ENCODE measurements around the gene TM4SF1. TPM values are rescaled to one million over a fixed set of nuclear protein-coding genes. Genes with fewer than 3 reads are reported as not detected.
A peak's percentile ranks its signal among the peaks of the same experiment; 100 is the strongest.

The TM4SF1 gene
- total and polyA plus RNA-seq, 2 experiments from 2014 or later, result 0.10 to 0.74 TPM

GRCh38 chr3:149333176-149333859 lies 44.1 kb downstream of the TM4SF1 start, which contains the start of gene TM4SF18:
Gene TM4SF18 (minus strand): TSS chr3:149333636. CDS start chr3:149333382, 254 bp downstream.
- no peaks in the 10 kb centered on the region for H3K9me3 Mint-ChIP-seq
- Histone ChIP-seq H3K27me3 (ENCODE audit: insufficient read depth) (no peaks in the 10 kb centered on the region), H3K4me3 (no peak within 1 kb of the TSS), H2AFZ (peak within 1 kb of the TSS; percentile 58), H3K36me3 (ENCODE audit: insufficient read depth) (no peaks in the 10 kb centered on the region), H3K79me2 (replicated peaks; ENCODE audit: insufficient read depth) (no peaks in the 10 kb centered on the region), H3F3A (replicated peaks; ENCODE audit: low read depth) (no peaks in the 10 kb centered on the region), H3K9me2 (ENCODE audit: insufficient read depth) (no peaks in the 10 kb centered on the region), H3K27ac (ENCODE audit: low read depth) (peak within 1 kb of the TSS; percentile 48), H3K4me1 (ENCODE audit: insufficient read depth) (peaks cover 18% of the 10 kb centered on the region), H4K20me1 (replicated peaks; ENCODE audit: insufficient read depth) (no peaks in the 10 kb centered on the region), H3K4me2 (peak within 1 kb of the TSS; percentile 37)
- H3K27ac Mint-ChIP-seq, result peak within 1 kb of the TSS; percentile 83
- ATAC-seq, result peak; percentile 84
- H3K4me1 Mint-ChIP-seq, result peaks cover 16% of the 10 kb centered on the region
- no peaks in the 10 kb centered on the region for H3K36me3 Mint-ChIP-seq (ENCODE audit: low read depth)
- TF ChIP-seq ZNF462 (CRISPR knock-in tag; IDR thresholded peaks at IDR 0.05) (no peak), ETS1 (IDR thresholded peaks at IDR 0.05) (no peak), POLR2AphosphoS5 (IDR thresholded peaks at IDR 0.05; ENCODE audit: low read depth) (no peak), STAT1 (IDR thresholded peaks at IDR 0.05; ENCODE audit: unreplicated experiment) (no peak), CREB1 (CRISPR knock-in tag; IDR thresholded peaks at IDR 0.05; ENCODE audit: low read depth) (no peak), EZH2 (IDR thresholded peaks at IDR 0.05; ENCODE audit: low read depth, unreplicated experiment) (no peak), EZH2phosphoT487 (IDR thresholded peaks at IDR 0.05; ENCODE audit: unreplicated experiment) (no peak), REST (IDR thresholded peaks at IDR 0.05; ENCODE audit: unreplicated experiment) (no peak), ZNF114 (CRISPR knock-in tag; IDR thresholded peaks at IDR 0.05) (no peak), NANOG (IDR thresholded peaks at IDR 0.05; ENCODE audit: borderline replicate concordance) (no peak), ZNF331 (CRISPR knock-in tag; IDR thresholded peaks at IDR 0.05; ENCODE audit: low read depth) (no peak), JUNB (IDR thresholded peaks at IDR 0.05; ENCODE audit: unreplicated experiment) (no peak), CTCF (conservative IDR thresholded peaks at IDR 0.05; ENCODE audit: low read depth in 2 of 2) (no peak)
- H3K27me3 Mint-ChIP-seq (ENCODE audit: insufficient read depth, low read depth, poor library complexity), result no peaks in the 10 kb centered on the region
- peak within 1 kb of the TSS; percentile 48 for H3K4me3 Mint-ChIP-seq
- peak; percentile 29 for DNase-seq (ENCODE audit: low spot score)
